Kidney capillary endothelial cell (primary cell): ENCODE measurements around the gene CD37.

Experiments
- DNase-seq: peaks from one replicate; pipeline ENCODE4 v3.0.0-alpha.2; 2018; ENCODE audit warnings: low spot score

Gene CD37

GRCh38 chr19:49380391-49380790 lies 45.2 kb downstream of the CD37 start:
- DNase-seq: no peak

- DNase-seq: no peak
These were observed 47.4 kb downstream of the CD37 start for GRCh38 chr19:49382639-49383038.

- no peak for DNase-seq
These were observed 48.4 kb downstream of the CD37 start for GRCh38 chr19:49383599-49383998.

- DNase-seq: no peak
These were observed 52.7 kb downstream of the CD37 start, which contains the start of gene KASH5 for GRCh38 chr19:49387936-49388372. KASH5 (plus strand) TSS chr19:49388249; CDS start chr19:49390884, 2,635 bp downstream.

- DNase-seq: no peak
These were observed 54.2 kb downstream of the CD37 start for GRCh38 chr19:49389406-49389805.
